ENCODE data around the gene POMZP3. TPM values are rescaled to one million over a fixed set of nuclear protein-coding genes. Genes with fewer than 3 reads are reported as not detected.
"Not testable (repeated sequence)": the region's sequence is repeated elsewhere in the genome, so short reads cannot be mapped to it uniquely, and the experiment has no call there.

POMZP3 gene
- total and polyA plus RNA-seq, 2 donors from 2014 or later = 13.9 to 23.5 TPM

DNA sequence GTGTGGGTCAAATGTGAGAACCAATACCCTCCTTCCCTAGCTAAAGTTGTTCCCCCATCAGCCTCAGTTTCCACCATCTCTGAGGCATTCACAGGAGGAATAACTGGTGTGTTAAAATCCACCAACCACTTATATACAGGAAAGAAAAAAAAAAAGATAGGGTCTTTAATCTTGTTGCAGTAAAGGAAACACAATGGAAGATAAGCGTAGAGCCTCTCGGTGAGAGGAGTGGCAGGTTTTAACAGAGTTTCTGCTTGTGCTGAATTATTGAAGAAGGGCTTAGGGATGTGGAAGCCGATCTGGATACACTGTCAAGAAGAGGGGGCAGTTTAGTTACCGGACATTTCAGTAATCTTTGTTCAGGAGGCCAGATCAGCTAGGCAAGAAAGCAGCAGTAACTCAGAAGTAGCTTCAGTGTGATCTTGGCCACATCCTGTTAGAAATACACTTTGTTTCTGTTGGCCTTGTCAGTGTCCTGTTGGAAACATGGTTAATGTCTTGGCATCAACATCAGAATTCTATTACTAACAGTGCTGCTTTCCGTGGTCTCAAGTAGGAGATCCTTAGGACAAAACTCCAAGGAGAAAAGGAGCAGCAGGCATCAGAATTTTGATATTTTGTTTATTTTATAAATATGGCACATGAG lies 43.3 kb downstream of the POMZP3 start:
- peak overlapping the region in 1 of 2 donors; percentile 53 for H3K27ac ChIP-seq (ENCODE audit: low read depth in 2 of 2, low read length in 2 of 2)
- H3K9ac ChIP-seq (ENCODE audit: low read length in 3 of 3); H3K36me3 ChIP-seq (ENCODE audit: control insufficient read depth in 2 of 3, insufficient read depth in 3 of 3, low read length in 3 of 3); H3K4me1 ChIP-seq (ENCODE audit: control insufficient read depth in 2 of 3, insufficient read depth in 2 of 3, low read depth in 1 of 3, low read length in 3 of 3); H3K27me3 ChIP-seq (ENCODE audit: control insufficient read depth, insufficient read depth, low read length); intact Hi-C loops (cut with DNase I); H3K9me3 ChIP-seq (ENCODE audit: control insufficient read depth in 2 of 3, insufficient read depth in 1 of 3, low read length in 3 of 3); FAIRE-seq; H3K4me3 ChIP-seq (ENCODE audit: low read length in 3 of 3): not testable (repeated sequence)
- peak in 2 of 5 donors; percentile 5 to 40 for DNase-seq

DNA sequence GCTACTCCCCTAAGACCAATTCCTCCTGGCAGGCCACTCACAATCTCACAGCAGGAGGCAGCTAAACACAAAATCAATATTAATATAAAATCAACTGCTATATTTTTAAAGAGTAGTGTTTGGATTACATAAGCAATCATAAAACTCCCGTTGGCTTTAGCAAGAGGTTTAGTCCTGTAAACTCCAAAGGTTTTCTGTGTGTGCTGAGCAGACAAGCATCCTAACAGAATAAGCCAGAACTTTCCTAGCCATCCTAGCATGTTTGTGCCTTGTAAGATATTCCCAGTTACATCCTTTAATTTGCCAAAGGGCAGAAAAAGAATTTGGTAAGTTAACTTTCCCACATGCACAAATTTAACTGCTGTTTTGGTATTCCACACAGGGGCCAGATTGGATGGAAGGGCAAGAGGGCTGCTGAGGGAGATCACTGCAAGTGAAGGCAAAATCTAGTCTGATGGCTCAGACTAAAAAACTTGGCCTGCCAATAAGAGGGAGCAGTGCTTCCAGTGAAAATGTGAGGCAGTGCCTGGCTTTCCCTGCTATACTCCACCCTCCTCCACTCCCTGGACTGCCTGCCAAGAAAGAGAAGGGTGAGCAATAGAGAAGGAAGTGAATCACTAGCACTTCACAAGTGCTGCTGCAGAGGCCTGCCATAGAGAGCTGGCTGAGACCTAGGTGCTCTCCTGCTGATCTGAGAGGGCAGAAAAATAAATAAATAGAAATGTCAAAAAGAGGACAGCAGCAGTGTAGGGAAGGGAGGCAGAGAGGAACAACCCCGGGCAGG lies 44.0 kb downstream of the POMZP3 start:
- peak in 2 of 5 donors; percentile 61 to 73 for DNase-seq
- H3K4me3 ChIP-seq (ENCODE audit: low read length in 3 of 3); H3K4me1 ChIP-seq (ENCODE audit: control insufficient read depth in 2 of 3, insufficient read depth in 2 of 3, low read depth in 1 of 3, low read length in 3 of 3); intact Hi-C loops (cut with DNase I); H3K27ac ChIP-seq (ENCODE audit: low read depth in 2 of 2, low read length in 2 of 2); FAIRE-seq; H3K27me3 ChIP-seq (ENCODE audit: control insufficient read depth, insufficient read depth, low read length); H3K9me3 ChIP-seq (ENCODE audit: control insufficient read depth in 2 of 3, insufficient read depth in 1 of 3, low read length in 3 of 3); H3K9ac ChIP-seq (ENCODE audit: low read length in 3 of 3); H3K36me3 ChIP-seq (ENCODE audit: control insufficient read depth in 2 of 3, insufficient read depth in 3 of 3, low read length in 3 of 3): not testable (repeated sequence)

DNA sequence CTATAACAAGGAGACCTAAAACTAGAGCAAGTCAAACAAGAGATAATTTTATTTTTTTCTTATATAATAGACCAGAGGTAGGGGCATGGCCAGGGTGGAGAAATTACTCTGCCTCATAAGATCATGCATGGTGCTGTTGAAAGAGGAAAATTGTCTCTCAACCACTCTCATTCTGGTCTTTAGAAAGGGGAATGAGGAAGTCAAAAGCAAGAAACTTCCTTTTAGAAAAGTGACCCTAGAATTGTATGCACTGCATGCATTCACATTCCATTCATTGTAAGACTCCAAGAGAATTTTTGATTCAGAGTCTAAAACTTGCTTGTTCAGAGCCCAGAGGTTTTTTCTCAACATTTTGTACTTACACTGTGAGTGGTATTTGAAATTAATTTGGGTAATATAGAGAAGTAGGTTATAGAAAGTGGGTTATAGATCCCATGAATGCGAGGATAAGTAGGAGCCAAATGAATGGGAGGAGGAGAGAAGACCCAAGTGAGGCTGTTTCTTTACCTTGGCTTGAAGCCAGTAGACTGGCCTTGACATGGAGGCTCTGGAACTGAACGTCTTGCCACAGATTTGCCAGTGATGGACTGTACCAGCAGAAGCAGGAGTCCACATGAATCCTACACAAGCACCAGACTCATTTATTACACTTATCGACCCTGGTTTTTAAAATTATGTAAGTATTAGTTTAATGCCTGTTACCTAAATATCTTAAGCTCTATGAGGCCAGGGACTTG lies 51.0 kb downstream of the POMZP3 start:
- H3K4me3 ChIP-seq (ENCODE audit: low read length in 3 of 3); H3K36me3 ChIP-seq (ENCODE audit: control insufficient read depth in 2 of 3, insufficient read depth in 3 of 3, low read length in 3 of 3); FAIRE-seq; H3K9ac ChIP-seq (ENCODE audit: low read length in 3 of 3); H3K27me3 ChIP-seq (ENCODE audit: control insufficient read depth, insufficient read depth, low read length); intact Hi-C loops (cut with DNase I); H3K27ac ChIP-seq (ENCODE audit: low read depth in 2 of 2, low read length in 2 of 2); H3K4me1 ChIP-seq (ENCODE audit: control insufficient read depth in 2 of 3, insufficient read depth in 2 of 3, low read depth in 1 of 3, low read length in 3 of 3); H3K9me3 ChIP-seq (ENCODE audit: control insufficient read depth in 2 of 3, insufficient read depth in 1 of 3, low read length in 3 of 3): not testable (repeated sequence)
- DNase-seq = peak in 1 of 5 donors; percentile 5

DNA sequence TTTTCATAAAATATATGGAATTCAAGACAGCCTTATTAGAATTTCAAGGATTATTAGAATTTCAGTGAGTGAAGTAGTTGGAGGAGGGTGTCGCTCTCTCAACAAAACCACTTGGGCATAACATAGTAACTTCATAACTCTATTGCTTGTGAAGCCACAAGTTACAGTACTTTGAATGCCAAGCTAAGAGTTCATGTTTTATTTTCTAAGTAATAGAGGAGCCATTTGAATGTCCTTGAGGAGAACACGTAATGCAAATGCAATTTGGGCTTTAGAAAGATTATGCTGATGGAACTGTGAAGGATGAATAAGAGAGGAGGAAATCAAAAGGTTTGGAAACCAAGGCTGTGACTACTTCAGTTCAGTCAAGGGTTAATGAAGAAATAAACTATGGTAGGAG lies 51.6 kb downstream of the POMZP3 start:
- H3K9ac ChIP-seq (ENCODE audit: low read length in 3 of 3); H3K9me3 ChIP-seq (ENCODE audit: control insufficient read depth in 2 of 3, insufficient read depth in 1 of 3, low read length in 3 of 3); intact Hi-C loops (cut with DNase I); H3K36me3 ChIP-seq (ENCODE audit: control insufficient read depth in 2 of 3, insufficient read depth in 3 of 3, low read length in 3 of 3); DNase-seq; H3K4me1 ChIP-seq (ENCODE audit: control insufficient read depth in 2 of 3, insufficient read depth in 2 of 3, low read depth in 1 of 3, low read length in 3 of 3); H3K4me3 ChIP-seq (ENCODE audit: low read length in 3 of 3); FAIRE-seq; H3K27ac ChIP-seq (ENCODE audit: low read depth in 2 of 2, low read length in 2 of 2); H3K27me3 ChIP-seq (ENCODE audit: control insufficient read depth, insufficient read depth, low read length): not testable (repeated sequence)

DNA sequence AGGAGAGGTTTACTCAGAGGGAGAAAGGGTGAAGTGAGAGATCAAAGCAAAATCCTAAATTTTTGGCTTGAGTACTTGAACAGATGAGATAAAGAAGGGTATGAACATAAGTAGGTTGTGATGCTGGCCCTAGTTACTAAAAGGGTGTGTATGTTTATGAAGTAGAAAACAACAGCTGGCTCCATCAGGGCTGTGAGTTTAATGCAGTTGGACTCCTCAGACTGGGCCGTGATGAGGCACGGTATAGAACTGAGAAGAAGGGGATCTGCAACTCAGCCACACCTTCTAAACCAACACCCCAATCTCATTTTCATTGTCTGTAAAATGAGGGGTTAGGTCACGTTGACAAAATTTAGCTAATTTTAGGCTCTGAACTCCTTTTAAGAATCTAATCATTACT lies 54.8 kb downstream of the POMZP3 start:
- H3K9ac ChIP-seq (ENCODE audit: low read length in 3 of 3); FAIRE-seq; H3K27me3 ChIP-seq (ENCODE audit: control insufficient read depth, insufficient read depth, low read length); H3K9me3 ChIP-seq (ENCODE audit: control insufficient read depth in 2 of 3, insufficient read depth in 1 of 3, low read length in 3 of 3); H3K27ac ChIP-seq (ENCODE audit: low read depth in 2 of 2, low read length in 2 of 2); H3K4me1 ChIP-seq (ENCODE audit: control insufficient read depth in 2 of 3, insufficient read depth in 2 of 3, low read depth in 1 of 3, low read length in 3 of 3); H3K36me3 ChIP-seq (ENCODE audit: control insufficient read depth in 2 of 3, insufficient read depth in 3 of 3, low read length in 3 of 3); intact Hi-C loops (cut with DNase I); DNase-seq; H3K4me3 ChIP-seq (ENCODE audit: low read length in 3 of 3): not testable (repeated sequence)

GRCh38 chr7:76570324-76570775 lies 56.7 kb downstream of the POMZP3 start:
- H3K27me3 ChIP-seq (ENCODE audit: control insufficient read depth, insufficient read depth, low read length); FAIRE-seq; H3K36me3 ChIP-seq (ENCODE audit: control insufficient read depth in 2 of 3, insufficient read depth in 3 of 3, low read length in 3 of 3); H3K27ac ChIP-seq (ENCODE audit: low read depth in 2 of 2, low read length in 2 of 2); H3K9ac ChIP-seq (ENCODE audit: low read length in 3 of 3); intact Hi-C loops (cut with DNase I); H3K4me3 ChIP-seq (ENCODE audit: low read length in 3 of 3); H3K9me3 ChIP-seq (ENCODE audit: control insufficient read depth in 2 of 3, insufficient read depth in 1 of 3, low read length in 3 of 3); DNase-seq; H3K4me1 ChIP-seq (ENCODE audit: control insufficient read depth in 2 of 3, insufficient read depth in 2 of 3, low read depth in 1 of 3, low read length in 3 of 3): not testable (repeated sequence)

- H3K4me3 ChIP-seq (ENCODE audit: low read length in 3 of 3); H3K9me3 ChIP-seq (ENCODE audit: control insufficient read depth in 2 of 3, insufficient read depth in 1 of 3, low read length in 3 of 3); DNase-seq; H3K27ac ChIP-seq (ENCODE audit: low read depth in 2 of 2, low read length in 2 of 2); H3K27me3 ChIP-seq (ENCODE audit: control insufficient read depth, insufficient read depth, low read length); H3K4me1 ChIP-seq (ENCODE audit: control insufficient read depth in 2 of 3, insufficient read depth in 2 of 3, low read depth in 1 of 3, low read length in 3 of 3); H3K9ac ChIP-seq (ENCODE audit: low read length in 3 of 3); H3K36me3 ChIP-seq (ENCODE audit: control insufficient read depth in 2 of 3, insufficient read depth in 3 of 3, low read length in 3 of 3); intact Hi-C loops (cut with DNase I); FAIRE-seq: not testable (repeated sequence)
Measured at GRCh38 chr7:76568742-76569141, 58.3 kb downstream of the POMZP3 start.

- FAIRE-seq; DNase-seq; H3K27me3 ChIP-seq (ENCODE audit: control insufficient read depth, insufficient read depth, low read length); H3K4me1 ChIP-seq (ENCODE audit: control insufficient read depth in 2 of 3, insufficient read depth in 2 of 3, low read depth in 1 of 3, low read length in 3 of 3); H3K27ac ChIP-seq (ENCODE audit: low read depth in 2 of 2, low read length in 2 of 2); H3K36me3 ChIP-seq (ENCODE audit: control insufficient read depth in 2 of 3, insufficient read depth in 3 of 3, low read length in 3 of 3); H3K9me3 ChIP-seq (ENCODE audit: control insufficient read depth in 2 of 3, insufficient read depth in 1 of 3, low read length in 3 of 3); H3K9ac ChIP-seq (ENCODE audit: low read length in 3 of 3); H3K4me3 ChIP-seq (ENCODE audit: low read length in 3 of 3); intact Hi-C loops (cut with DNase I): not testable (repeated sequence)
Measured at GRCh38 chr7:76567753-76568152, 59.3 kb downstream of the POMZP3 start.

Data from kidney (tissue), 11 donors.